CD4-positive, alpha-beta T cell treated with Interferon alpha-2 for 1 hour (primary cell): Measurements from ENCODE around the gene EPB41L4A.

Experiments used
- DNase-seq, 2 donors: peaks; one replicate each; pipeline ENCODE4 v3.0.0-alpha.2; 2020 to 2022

Gene EPB41L4A

DNA sequence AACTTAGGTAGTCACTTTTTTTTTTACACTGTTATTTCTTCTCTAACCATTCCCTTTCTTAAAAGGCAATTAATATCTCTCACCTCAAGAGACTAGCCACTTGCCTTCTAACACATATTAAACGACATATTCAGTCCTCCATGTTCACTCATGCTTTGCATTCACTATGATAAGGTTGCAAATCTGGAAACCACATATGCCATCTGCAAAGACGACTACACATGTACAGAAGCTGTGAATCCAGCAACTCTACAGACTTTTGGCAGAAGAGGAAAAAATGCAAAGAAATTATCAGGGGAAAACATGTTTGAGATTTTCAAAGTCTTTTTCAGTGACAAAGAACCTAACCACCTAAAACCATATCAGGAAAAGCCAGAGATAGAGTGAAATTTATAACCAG is 112.1 kb downstream of the EPB41L4A start:
- DNase-seq: no peak

DNA sequence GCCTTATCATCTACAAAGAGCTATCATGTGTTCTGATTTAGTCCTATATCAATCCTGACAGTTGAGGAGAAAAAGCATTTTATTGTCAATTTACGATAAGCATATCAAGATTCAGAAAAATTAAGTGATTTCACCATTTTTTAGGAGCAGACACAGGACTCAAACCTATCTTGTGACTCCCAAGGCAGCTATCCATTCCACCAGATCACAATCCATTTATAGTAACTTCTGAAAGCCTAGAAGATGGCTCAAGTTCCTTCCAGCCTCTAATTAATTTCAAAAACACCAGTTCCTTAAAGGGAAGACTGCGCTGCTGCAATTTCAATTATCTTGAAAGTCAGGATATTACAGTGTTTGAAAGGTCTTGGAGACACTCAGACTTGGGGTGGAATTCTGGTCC is 114.3 kb downstream of the EPB41L4A start:
- no peak for DNase-seq

DNA sequence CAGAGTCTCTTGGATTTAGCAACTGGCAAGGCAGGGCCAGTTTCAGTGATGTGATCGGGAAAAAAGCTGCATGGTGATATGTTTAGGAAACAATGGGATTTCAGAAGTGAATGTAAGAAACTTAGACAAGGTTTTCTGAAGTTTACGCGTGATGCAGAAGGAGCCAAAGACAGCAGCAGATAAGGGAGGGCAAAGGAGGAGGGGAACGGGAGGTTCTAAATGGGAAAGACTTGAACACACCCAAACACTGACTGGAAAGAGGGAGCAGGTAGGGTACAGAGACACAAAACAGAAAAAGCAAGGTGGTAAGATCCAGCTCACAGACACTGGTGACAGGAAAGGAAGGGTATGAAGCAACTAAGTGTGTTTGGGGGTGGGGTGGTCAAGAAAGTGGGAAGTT is 115.4 kb downstream of the EPB41L4A start:
- DNase-seq: no peak

DNA sequence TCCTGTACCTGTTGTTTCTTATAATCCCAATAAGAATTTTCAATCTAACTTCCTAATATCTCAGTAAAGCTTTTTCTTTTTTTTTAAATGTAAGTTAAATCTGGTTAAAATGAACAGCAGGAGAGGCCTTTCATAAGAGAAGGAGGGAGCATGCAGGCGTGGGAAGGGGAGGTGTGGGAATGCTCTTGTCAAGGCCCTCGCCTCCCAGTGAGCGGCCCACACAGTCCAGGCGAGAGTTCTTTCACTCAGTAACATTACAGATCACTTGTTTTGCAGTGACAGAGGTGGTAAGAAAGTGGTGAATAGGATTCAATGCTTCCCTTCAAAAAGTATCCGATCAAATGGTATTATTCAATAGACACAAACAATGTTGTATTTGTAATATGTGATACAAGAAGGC is 125.0 kb downstream of the EPB41L4A start:
- DNase-seq: no peak

DNA sequence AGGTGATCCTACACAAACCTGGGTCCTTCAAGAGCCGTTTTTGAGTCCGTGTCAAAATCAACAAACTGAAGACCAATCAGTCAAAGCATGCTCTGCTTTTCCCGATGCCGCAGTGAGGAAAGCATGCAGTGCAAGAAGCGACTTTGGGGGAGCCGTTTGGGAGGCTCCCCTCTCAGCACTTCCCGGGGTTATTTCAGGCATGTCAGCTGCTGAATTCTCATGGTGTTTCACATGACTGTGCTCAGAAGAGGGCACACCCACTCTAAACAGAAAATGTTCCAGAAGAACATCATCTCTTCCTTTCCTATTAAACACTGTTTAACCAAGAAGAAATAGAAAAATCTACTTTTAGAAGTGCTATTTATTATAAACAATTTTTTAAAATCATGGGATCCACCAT is 125.5 kb downstream of the EPB41L4A start:
- no peak for DNase-seq

DNA sequence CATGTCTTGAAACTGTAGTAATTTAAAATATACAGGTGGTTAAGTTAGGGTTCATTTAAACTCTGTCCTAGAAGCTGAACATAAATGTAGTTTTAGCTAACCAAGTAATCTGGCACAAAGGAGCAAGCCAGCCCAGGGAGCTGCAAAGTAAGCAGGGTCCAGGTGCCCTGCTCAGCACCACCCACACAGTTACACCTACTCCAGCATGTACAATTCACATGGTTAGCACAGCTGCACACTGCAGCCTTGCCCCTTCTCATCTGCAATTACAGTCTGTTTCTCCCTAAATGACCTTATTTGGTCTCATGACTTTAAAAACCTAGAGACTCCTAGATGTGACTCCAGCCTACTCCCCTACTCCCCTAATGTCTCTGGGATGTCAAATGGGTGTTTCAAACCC is 128.4 kb downstream of the EPB41L4A start:
- no peak for DNase-seq

DNA sequence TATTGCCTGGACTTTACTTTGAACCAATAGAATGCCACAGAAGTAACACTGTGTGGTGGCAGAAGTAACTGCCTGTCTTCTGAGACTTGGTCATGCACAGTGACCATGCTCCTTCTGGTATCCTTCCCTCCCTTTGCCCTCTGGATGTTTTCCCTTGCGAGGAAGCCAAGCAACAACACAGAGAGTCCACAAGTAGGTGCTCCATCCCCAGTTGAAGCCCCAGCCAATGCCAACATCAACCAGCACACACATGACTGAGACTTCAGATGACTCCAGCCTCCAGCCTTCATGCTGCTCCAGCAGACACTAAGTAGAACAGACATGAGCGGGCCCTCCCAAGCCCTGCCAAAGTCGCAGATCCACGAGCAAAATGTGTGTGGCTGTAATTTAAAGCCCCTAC is 129.6 kb downstream of the EPB41L4A start:
- DNase-seq: no peak

DNA sequence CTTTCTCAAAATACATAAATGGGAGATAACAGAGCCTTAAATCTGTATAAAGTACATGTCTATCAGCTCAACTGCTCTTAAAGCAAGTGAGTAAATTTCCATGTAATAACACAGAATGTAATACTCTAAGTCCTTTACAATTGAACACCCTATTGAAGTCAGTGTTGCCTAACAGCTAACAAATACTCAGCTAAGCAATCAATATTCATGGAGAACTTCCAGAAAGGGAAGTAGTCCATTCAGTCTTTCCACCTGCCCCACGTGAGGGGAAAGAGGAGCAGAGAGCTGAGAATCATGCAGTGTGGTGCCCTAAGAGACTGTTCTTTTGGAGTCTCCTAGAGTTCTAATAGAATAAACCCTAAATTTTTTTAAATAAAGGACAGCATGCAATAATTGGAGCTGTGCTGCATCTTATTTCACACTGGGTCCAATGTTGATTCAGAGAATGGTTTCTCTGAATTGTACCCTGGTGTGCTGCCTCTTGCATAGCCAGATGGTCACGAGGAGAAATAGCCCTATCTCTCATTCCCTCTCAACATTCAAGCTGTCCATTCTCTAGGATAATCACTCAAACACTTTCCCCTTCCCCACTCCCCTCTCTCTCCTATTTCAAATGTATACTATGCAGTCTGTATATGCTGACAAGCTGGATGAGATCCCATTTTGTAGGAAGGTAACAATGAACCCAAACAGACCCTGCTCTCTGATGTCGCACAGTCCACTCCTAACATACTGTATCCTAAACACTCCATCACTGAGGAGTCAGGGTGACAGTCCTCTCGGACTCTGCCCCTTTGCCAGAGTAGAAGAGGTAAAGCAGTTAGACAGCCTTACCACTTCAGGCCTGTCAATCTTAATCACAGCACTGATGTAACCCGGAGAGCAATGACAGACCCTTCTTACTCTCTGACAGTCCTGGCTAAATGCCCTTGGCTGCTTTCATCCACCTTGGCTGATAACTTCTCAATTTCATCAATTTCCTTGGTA is 134.8 kb downstream of the EPB41L4A start:
- no peak for DNase-seq

DNA sequence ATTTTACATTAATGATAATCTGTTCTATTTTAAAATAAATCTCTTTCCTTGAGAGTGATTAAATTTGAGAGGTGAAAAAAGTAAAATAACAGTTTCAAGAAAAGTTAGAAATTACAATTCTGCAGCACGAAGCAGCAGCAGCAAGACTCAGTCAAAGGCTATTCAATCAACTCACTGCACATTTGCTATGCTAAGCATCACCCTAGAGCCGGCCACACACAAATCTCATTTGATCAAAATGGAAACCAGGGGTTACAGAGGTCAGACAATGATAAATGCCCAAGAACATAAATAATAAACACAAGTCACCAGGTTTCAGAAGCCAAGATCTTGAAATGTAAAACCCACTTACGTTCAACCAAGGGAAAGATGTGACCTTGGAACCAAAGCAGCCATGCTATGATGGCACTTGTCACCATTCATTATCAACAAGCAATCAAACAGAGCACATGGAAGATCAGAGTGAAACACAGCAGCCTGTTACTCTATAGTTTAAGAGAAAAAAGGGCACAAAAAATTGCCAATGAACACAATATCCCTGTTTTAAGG is 136.0 kb downstream of the EPB41L4A start:
- DNase-seq: no peak

DNA sequence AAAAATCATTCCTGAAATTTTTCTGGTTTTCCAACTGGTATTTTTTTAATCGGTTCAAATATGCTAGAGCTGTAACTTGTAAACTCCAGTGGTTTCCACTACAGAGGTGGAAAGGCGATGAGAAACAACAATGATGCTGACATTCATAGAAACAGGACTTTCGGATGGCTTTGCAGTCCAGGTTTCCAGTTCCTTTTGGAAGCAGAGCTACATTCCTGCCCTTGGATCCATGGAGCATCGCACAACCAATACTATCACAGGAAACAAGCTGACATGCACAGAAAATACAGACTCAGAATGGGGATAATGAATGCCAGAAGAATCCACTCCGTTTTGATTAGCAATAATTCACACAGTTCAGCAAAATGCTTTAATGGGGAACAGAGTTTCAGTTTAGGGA is 140.0 kb downstream of the EPB41L4A start:
- no peak for DNase-seq

DNA sequence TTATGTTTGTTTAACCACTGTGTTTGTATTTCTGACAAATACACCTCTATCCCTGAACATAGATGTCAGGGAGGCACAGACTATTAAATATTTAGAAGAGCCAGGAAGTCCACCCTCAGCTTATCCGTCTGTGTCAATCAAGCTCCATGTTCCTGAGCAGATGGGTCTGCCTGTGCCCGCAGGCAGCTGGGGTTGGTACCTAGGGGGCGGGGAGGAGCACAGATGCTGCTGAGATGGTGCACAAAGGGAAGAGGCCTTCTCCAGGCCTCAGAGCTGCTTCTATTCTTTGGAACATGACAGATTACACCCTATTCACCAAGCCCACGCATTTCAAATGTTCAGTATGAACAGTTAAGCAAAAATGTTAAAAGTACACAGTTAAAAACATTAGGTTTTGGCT is 142.1 kb downstream of the EPB41L4A start:
- no peak for DNase-seq

DNA sequence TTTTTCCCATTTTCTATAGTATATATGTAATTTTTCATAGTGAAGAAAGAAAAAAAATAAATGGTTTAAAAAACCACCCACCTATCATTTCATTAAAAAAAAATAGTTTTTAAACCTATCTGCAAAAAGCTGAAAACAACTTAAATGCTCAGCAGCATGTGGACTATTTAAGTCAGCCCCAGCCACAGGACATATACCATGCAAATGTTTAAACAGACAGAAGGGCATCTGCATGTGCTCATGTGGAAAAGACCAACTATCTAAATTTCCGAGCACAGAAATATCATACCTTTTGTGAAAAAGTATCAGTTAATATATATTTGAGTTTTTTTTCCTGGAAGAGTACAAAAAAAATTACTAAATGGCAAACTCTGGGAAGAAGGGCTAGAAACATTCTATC is 143.4 kb downstream of the EPB41L4A start:
- DNase-seq: no peak

DNA sequence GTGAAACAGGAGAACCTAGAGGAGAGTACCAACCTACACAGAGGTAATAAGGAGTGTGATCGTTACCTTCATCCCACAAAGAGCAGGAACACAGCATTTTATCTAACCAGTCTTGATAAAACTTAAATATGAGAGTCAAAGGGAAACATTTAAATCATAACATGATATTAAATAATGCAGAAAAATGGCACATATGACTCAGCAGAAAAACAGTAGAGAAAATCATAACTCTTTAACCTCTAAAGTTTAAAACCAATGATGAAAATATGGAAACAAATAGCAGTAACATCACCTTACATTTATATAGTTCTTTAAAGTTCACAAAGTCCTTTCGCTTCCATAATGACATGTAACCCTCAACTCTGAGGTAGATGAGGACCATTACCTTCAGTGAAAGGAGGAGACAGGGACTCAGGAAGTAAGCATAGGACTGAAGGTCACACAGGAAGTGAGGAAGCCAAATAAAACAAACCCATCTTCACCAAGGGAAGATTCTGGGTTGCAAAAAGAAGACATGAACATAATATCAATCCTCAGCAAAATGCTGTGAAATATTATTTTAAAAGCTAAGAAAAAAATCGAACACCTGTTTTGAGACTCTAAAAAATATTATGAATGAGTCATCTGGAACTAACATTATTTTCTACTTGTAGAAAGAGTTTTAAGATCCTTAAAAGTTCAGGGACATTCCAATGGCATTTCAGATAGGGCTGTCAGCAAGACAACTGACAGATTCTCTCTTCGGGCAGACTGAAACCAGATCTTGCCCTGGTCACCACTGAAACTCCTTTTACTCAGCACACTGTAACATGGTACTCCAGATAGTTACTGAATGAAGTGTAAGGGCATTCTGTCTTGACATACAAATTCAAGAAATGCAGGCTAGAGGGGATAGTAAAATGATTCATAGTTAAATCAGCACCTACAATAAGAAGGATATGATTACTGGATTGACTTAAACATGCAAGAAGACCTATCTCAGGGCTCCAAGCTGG is 148.5 kb downstream of the EPB41L4A start:
- DNase-seq: no peak

DNA sequence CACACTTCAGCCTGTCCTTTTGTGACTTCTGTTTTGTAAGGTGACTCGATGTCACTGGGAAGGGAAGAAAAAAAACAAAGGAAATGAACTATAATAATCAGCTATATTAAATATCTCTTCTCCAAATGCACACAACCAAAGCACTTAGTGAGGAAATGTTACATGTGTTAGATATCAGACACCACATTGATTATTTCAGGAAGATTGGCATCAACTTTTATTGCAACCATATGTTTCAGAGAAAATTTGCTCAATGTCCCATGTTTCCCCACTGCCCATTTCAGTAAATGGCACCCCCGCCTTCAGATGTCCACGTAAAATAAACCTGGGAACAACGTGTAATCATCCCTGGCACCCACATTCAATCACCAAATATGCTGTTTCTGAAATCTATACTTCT is 151.8 kb downstream of the EPB41L4A start:
- DNase-seq: no peak

DNA sequence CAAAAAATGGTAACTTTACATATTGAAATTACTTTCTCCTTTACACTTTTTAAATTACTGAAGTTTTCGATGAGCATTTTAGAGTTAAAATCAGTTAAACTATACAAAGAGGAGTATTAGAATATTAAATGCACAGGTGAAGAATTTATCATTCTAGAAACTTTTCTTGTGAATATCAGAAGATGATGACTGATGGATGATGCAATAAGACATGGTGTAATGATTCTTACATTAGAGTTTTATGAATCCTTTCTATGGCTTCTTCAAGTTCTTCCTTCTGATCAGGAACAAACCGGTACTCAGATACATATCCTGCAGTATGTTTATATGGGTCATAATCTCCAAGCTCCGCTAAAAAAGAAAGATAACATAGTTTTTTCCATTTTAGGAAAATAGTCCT is 154.4 kb downstream of the EPB41L4A start:
- DNase-seq: no peak

DNA sequence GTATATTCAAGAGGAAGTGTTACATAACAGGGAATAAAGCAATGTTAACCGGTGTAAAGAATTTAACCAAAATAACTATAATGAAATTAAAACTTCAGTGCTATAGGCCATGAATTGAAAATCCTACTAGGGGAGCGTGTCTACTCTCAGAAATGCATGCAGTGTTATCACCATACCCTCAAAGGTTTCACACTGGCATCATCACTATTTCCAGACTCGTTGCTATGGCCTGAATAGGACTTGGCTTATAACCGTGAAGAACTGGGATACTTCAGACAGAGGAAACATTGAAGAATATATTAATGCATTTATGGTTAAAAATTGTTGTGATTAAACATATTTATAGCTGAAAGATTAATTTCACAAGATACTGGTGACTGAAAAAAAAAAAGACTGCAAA is 154.9 kb downstream of the EPB41L4A start:
- DNase-seq: no peak

DNA sequence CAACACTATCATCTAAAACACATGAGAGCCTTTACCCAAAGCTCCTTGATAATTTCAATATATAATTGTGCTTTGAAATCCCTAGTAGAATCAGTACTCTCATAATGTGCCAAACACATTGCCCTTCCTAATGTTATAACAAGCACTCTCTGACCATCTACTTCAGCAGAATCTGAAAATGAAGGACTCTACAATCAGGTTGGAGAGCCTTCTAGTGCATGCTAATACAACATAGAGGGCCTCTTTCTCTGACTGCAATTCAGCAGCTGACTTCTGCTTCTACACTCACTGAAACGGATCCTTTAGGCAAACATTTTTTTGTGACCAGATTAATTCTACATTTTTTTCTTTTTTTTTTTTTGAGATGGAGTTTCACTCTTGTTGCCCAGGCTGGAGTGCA is 155.6 kb downstream of the EPB41L4A start:
- no peak for DNase-seq

DNA sequence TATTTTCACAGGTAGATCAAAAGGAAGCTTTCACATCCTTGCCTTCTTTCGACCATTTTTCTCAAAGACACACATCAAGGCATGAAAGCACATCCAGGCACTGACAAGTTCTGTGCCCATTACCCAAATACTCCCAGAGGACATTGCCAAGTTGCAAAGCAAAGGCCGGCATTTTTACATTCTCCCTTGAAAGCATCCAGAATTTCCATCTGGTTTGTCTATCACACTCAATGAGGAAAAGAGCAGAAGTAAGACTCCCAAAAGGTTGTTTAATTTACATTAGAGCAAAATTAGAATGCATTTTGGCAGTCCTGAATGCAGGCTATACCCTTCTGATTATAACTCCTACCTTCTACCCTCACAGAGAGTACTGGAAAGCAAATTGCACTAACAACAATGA is 160.5 kb downstream of the EPB41L4A start:
- DNase-seq: no peak

DNA sequence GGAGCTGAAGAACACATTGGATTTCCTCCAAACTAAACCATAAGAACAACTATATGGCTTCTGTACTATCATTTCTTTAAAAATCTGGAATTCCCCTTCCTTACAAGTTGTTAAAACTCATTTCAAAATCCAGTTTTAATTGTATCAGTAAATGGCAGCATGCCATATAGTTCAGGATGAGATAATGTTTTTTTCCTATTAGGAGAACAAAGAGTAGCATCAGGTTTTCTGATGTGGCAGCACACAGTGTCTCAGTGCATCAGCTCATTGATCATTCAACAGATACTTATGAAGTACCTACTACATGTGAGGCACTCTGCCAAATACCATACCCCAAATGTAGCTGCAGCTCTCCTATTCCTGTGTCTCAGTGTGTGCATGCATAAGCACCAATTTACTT is 161.1 kb downstream of the EPB41L4A start:
- DNase-seq: no peak

DNA sequence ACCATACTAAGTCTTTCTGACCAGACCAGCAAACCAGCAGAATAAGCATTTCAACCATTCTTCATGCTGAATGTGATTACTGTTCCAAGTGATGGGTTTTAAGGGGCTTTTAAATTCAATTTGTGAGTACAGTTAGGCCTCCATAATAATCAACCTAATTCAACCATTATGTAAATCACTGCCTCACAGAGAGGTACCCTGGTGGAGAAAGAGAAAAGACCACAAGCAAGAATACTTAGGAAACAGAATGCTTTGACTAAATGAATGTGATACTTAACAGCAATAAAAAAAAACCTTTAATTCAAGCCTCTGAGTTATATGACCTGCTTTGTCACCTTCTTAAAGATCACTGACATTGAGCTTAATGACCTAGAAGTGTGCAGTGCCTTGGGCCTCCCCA is 162.1 kb downstream of the EPB41L4A start:
- DNase-seq: no peak

DNA sequence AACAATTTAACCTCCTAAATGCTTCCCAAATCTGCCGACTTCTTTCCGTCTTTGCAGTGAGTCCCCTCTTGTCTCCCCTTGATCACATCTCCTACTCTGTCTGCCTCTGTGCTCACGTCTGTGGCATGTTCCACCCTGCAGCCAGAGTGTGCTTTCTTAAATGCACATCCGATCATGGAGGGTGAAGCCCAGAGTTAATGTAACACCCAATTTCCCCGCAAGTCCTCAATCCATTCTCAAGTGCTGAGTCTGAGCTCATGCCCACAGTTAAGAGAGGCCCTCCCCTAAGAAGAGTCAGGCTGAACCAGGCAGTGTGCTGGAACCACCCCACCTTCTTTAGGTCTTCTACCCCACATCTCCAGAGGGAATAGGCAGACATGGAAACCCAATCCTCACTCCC is 164.8 kb downstream of the EPB41L4A start:
- DNase-seq: no peak

DNA sequence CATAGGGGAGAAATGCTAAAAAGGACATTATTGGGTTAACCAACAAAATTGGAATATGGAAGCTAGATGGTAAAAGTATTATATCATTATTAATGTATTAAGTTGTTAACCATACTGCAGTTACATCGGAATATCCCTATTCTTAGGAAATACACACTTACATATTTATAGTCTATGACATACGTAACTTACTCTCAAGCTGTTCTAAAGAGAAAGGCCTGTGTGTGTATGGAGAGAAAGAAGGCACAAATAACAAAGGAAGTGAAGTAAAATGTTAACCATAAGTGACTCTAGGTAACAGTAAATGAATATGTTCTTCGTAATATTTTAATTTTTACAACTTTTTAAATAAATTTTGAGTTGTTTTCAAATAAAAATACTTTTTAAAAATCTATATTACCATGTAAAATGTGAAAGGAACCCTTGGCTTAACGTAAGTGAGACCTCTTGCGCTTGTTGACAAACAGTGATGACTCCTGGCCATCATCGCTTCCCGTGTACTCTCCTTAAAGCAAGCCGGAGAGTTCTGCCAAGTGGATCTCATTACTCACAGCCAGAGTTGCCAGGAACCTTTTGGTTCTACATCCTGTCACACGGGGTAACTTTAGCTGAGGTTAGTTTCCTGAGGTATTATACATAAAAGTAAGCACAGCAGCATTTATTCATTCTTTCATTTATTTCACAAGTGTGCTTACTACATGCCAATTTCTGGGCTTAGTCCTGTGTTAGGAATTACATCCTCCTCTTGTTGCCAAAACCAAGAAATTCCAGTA is 165.4 kb downstream of the EPB41L4A start:
- DNase-seq: no peak

DNA sequence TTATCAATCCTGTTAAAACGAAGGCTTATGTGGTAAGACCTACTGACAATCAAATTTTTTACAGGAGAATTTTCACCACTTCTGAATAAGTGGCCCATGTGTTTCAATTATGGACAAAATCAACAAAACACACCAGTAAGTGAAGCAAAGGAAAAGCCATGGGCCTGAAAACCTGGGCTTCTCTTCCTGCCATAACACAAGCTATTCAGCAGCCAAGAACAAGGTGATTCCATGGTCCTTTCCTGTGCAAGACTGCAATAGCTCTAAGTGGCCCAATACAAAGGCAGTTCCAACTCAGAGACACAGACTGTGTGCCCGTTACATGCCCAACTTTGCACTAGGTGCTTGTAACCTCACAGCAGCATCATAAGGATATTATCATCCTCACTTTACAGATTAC is 168.5 kb downstream of the EPB41L4A start:
- no peak for DNase-seq
